HG02678 (cell line): ENCODE measurements around the gene SLC6A5.
A peak's percentile ranks its signal among the peaks of the same experiment; 100 is the strongest.

Source experiments
- ATAC-seq: cut with Tn5 transposase; IDR thresholded peaks from one replicate; pipeline ENCODE4 v1.9.1; 2021; ENCODE audit warnings: mild to moderate bottlenecking, moderate library complexity; ENCODE audit not compliant: unreplicated experiment

SLC6A5 gene

DNA sequence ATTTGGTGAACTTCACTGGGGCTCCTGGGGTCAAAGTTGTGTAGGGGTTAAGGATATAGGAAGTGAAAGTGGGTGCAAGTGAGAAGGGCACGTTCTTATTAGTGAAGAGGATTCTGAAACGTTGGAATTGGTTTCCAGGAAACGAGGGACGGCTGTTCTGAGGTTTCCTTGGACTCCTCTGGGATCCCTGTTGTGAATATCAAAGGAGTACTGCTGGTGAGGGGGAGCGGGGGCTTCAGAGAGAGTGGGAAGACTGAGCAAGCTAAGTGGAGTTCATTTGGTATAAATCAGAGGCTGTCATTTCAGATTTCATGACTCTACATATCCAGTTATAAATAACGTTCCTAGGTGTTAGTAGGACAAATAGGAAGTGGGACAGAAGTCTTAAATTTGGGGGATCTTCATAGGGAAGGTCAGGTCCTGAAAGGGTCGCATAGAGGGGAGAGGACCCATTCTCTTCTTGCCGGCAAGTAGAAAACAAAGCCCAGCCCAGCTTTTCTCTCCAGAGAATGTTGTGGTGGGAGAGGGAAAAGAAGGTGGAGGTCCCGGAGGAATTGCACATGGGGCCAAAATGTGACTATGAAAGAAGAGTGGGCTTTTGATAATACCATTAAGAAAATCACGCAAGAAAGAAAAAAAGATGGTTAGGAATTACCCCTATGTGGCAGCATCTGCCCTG, 68.9 kb downstream of the SLC6A5 start:
- no peak for ATAC-seq

DNA sequence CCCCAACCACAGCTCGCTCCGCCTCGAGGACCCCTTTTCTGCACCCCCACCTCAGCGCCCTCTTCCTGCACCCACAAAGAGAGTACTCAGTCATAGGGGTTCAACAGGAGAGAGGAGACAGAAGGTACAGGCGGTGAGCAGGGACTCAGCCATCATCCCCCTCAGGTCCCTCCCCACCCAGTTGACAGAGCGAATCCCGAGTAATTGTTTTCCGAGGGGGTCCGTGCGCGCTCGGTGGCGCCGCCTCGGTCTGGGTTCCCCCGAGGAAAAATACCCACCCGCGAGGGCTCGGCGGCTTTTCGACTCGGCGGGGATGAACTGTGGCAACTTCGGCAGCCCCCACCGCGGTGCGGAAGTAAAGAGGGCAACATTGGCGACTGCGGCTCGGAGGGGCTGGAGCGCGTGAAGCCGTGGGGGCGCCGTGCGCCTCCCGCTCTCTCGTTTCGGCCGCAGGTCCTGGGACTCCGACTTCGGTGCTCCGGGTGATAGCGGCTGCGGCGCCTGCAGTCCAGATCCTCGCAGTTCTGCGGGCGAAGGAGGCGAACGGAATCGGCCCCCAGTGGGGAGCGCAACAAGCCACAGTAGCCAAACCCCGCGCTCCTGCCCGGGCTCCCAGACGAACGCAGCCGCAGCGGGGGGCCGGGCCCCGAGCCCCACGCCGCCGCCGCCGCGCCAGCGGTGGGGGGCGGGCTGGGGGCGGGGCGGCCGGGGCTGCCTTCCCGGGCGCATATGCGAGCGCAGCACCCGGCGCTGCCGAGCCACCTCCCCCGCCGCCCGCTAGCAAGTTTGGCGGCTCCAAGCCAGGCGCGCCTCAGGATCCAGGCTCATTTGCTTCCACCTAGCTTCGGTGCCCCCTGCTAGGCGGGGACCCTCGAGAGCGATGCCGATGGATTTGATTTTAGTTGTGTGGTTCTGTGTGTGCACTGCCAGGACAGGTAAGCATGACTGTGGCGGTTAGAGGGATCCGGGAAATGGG, 69.7 kb downstream of the SLC6A5 start, which contains the start of gene NELL1:
Gene NELL1 (plus strand): TSS at position 743 of the 976 bp plus-strand sequence.
- no peak for ATAC-seq

- ATAC-seq: no peak
These were observed 70.6 kb downstream of the SLC6A5 start for GRCh38 chr11:20669820-20670684.

GRCh38 chr11:20670932-20671403, 71.6 kb downstream of the SLC6A5 start:
- ATAC-seq: no peak

- ATAC-seq: peak; percentile 46
These were observed 72.6 kb downstream of the SLC6A5 start for GRCh38 chr11:20671856-20672546.

- ATAC-seq: no peak
These were observed 73.2 kb downstream of the SLC6A5 start for GRCh38 chr11:20672575-20672974.

DNA sequence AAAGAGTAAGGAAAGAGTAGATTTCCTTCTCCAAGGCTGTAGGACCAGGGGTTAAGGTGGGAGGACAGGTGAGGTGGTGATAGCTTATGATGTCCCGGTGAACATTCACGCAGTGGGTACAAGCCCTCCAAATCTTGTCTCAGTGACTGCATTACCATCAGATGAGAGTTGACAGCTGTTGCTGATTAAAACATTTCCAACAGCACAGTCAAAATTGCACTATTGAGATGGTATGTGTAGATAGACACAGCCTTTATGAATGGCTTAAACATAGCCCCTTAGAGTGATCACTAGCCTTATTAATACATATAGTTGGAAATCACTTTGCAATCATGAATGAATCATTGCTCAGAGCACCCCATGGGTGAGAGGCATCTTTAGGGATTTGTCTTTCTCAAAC, 77.2 kb downstream of the SLC6A5 start:
- ATAC-seq: no peak

DNA sequence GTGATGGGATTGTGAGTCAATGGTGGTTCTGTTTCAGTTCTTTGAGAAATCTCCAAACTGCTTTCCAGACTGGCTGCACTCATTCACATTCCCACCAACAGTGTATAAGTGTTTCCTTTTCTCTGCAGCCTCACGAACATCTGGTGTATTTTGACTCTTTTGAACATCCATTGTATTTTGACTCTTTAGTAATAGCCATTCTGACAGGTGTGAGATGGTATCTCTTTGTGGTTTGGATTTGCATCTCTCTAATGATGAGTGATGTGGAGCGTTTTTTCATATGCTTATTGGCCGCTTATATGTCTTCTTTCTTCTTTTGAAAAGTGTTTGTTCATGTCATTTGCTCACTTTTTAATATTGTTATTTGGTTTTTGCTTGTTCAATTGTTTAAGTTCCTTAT, 89.4 kb downstream of the SLC6A5 start:
- ATAC-seq: no peak

DNA sequence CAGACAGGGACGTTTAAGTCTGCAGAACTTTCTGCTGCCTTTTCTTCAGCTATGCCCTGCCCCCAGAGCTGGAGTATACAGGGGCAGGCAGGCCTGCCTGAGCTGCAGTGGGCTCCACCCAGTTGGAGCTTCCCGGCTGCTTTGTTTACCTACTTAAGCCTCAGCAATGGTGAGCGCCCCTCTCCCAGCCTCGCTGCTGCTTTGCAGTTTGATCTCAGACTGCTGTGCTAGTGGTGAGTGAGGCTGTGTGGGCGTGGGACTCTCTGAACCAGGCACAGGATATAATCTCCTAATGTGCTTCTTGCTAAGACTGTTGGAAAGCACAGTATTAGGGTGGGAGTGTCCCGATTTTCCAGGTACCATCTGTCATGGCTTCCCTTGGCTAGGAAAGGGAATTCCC, 108.5 kb downstream of the SLC6A5 start:
- no peak for ATAC-seq
